Sciatic nerve (tissue), 2 donors: Measurements from ENCODE around the gene ASPDH. TPM values are rescaled to one million over a fixed set of nuclear protein-coding genes. Genes with fewer than 3 reads are reported as not detected.

Source experiments
- ATAC-seq: fragments of 200-7000 bp; cut with Tn5 transposase; one replicate; pipeline ENCODE4 v1.9.1; 2020; ENCODE audit warnings: mild to moderate bottlenecking, moderate library complexity
- DNase-seq: peaks from one replicate; pipeline ENCODE4 v3.0.0-alpha.2; 2020; ENCODE audit warnings: low spot score
- intact Hi-C: fragments of 100-400 bp; cut with DNase I; formaldehyde crosslinking; loops from one replicate; pipeline ENCODE4 v1.14.2; 2022
- total RNA-seq: library from RNA; stranded (reverse); fragmentation: NEBNext Ultra II Directional; extraction: Animal tissue kit (Norgen Biotek cat#: 25700); gene quantifications from one replicate; pipeline ENCODE4 v1.2.1, GENCODE V29; 2021
- donor health status: DM: no; HTN: no; CAD: no.
- donor health status: DM: no; HTN: no; CAD: no.

The ASPDH gene
- total RNA-seq, 1 donor from 2014 or later: not detected

- no peak for DNase-seq
- ATAC-seq: peak; percentile 7
- intact Hi-C loops: no loop called here
Observed at GRCh38 chr19:50501568-50502475, 11.9 kb downstream of the ASPDH start.

GRCh38 chr19:50501186-50501567, 12.5 kb downstream of the ASPDH start:
- no peak for ATAC-seq
- intact Hi-C loops: no loop called here
- no peak for DNase-seq

- intact Hi-C loops: no loop called here
- no peak for ATAC-seq
- no peak for DNase-seq
Observed at GRCh38 chr19:50500753-50501151, 13.0 kb downstream of the ASPDH start.

DNA sequence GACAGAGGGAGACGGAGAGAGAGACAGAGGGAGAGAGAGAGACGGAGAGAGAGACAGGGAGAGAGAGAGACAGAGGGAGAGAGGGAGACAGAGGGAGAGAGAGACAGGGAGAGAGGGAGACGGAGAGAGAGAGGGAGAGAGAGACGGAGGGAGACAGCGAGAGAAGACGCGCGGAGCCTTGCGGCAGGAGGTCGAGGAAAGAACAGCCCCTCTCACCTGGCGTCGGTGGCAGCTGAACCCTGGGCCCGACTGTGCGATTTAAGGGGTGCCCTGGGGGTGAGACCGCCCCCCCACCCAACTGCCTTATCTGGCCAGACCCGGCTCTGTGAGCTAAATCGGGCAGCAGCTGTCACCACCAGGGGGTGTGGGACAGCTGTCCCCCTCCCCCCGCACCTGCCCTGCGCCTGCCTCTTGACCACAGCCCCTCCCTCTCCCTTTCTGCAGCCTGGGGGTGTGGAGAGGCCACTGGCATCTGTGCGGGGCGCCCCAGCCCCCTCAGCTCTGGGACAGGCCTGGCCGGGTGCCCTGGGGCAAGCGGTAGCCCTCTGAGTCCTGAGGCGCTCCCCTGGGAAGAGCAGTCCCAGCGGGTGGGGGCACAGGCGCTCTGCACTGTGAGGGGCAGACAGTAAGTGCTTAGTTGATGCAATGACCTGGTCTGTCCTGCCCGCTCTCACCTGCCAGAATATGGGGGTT, 13.5 kb downstream of the ASPDH start:
- DNase-seq (no peak), ATAC-seq (peak; percentile 13)
- intact Hi-C loops: no loop called here

DNA sequence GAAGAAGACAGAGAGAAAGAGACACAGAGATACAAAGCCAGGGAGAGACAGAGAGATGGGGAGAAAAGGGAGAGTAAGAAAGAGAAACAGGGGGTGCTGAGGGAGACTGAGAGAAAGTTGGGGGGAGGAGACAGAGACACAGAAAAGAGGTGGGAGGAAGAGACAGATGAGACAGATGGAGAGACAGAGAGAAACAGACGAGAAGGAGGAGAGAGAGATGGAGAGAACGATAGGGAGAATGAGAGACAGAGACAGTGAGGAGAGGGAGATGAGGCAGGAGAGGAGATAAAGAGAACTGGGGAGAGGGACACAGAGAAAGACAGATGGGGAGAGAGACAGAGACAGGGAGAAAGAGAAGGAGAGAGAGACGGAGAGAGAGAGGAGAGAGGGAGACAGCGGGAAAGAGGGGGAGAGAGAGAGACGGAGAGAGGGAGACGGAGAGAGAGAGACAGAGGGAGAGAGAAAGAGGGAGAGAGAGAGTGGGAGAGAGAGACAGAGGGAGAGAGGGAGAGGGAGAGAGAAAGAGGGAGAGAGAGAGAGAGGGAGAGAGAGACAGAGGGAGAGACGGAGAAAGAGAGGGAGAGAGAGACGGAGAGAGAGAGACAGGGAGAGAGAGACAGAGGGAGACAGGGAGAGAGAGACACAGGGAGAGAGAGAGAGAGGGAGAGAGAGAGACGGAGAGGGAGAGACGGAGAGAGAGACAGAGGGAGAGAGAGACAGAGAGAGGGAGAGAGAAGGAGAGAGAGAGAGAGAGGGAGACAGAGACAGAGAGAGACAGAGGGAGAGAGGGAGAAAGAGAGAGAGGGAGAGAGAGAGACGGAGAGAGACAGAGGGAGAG, 15.3 kb downstream of the ASPDH start:
- no peak for ATAC-seq
- no peak for DNase-seq
- intact Hi-C loops: no loop called here

GRCh38 chr19:50497022-50497405, 16.7 kb downstream of the ASPDH start:
- peak; percentile 6 for ATAC-seq
- DNase-seq: no peak
- intact Hi-C loops: no loop called here

DNA sequence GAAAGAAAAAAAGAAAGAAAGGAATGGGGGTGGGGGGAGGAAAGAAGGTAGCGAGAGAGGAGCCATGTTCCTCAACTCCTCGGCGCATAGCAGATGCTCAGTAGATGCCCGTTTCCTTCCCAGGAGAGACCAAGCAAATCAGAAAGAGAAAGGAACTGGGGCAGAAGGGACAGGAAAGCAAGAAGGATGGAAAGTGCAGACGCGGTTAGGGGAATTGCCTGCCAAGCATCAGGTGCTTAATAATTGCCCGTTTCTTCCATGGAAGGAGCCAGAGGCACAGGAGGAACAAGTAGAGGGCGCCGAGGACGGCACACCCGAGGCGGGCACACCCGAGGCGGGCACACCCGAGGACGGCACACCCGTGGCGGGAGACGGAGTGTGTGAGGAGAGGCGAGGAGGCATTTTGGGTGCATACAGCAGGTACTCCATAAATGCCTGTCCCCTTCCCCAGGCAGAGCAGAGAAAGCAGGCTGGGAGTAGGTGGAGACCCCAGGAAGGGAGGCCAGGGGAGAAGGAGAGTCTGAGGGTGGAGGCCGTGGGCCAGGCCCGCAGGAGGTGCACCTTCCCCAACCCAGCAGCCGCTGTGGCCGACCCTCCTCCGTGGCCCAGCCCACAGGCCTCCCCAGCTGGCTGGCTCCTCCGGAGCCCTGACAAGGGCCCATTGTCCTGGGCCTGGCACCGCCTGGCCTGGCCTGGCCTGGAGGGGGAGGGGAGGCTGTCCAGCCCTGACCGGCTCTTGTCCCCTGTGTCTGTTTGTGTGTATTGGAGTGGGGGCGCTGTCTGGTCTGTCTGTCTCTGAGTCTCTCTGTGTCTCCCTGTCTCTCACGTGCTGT, 17.3 kb downstream of the ASPDH start:
- intact Hi-C loops: no loop called here
- ATAC-seq (peak; percentile 92), DNase-seq (peak; percentile 78)

DNA sequence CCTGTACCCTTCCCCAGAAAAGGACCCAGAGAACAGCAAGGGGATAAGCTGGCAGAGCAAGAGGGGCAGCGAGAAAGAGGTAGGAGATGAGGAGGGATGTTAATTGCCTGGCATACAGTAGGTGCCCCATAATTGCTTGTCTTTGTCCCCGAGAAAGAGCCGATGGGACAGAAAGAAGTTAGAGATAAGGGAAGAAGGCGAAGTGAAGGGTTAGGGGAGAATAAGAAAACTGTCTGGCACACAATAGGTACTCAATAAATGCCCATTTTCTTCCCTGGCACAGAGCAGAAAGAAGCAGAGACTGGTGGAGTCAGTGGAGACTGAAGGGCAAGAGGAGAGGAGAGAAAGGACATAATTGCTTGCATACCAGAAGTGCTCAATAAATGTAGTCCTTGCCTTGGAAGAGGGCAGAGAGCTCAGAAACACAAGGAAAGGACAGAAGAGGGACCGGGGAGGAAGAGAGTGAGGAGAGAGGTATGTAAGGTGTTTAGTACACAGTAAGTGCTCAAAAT, 18.6 kb downstream of the ASPDH start:
- DNase-seq (no peak), ATAC-seq (no peak)

DNA sequence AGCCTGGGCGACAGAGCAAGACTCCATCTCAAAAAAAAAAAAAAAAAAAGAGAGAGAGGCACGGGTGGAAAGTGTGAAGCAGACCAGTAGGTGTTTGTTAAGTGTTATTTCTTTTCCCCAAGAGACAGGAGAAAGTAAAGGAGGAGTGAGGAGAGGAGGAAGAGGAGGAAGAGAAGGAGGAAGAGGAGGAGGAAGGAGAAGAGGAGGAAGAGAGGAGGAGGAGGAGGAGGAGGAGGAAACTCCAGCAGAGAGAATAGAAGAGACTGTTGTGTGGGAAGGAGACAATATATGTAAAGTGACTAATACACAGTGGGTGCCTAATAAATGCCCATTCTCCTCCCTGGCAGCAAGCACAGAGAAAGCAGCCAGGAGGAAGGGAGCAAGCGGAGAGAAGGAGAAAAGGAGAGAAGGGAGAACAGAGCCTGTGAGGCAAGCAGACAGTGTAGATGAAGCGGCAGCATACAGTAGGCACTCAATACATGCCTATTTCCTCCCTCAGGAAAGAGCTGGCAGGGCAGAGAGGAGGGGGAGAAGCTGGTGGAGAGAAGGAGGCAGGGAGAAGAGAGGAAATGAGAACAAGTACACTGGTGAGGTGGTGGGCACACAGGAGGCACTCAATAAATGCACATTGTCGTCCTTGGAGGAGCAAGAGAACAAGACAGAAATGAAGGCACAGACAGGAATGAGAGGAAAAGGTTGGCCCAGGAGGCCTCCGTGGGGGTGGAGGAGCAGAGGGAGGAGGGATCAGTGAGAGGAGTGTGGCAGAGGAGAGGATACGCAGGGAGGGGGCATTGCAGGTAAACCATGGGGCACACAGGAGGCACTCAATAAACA, 19.3 kb downstream of the ASPDH start:
- intact Hi-C loops: no loop called here
- DNase-seq (no peak), ATAC-seq (no peak)

More for the DNA sequence above, 18.6 kb downstream of the ASPDH start:
- intact Hi-C loops: no loop called here

- DNase-seq (no peak), ATAC-seq (no peak)
- intact Hi-C loops: no loop called here
Observed at GRCh38 chr19:50493171-50493570, 20.5 kb downstream of the ASPDH start.

- ATAC-seq: no peak
- intact Hi-C loops: no loop called here
- no peak for DNase-seq
Observed at GRCh38 chr19:50492303-50493052, 21.2 kb downstream of the ASPDH start.

GRCh38 chr19:50490991-50491472, 22.7 kb downstream of the ASPDH start:
- intact Hi-C loops: no loop called here
- DNase-seq (no peak), ATAC-seq (no peak)

DNA sequence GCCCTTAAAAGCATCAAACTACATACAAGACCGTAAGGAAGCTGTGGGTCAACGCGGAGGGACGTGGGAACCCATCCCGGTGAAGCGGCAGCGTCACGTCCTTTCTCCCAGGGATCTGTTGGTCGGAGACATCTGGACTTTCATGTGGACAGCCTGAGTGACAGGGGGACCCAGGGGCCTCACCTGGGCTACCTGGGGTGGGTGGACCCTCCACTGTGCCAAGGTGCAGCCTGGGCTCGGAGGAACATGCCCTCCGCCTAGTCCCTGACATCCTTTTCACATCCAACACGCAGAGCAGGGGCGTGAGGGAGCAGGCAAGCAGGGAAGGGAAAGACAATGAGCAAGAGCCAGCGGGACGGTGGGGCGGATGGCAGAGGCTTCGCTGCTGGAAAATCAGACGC, 23.3 kb downstream of the ASPDH start:
- ATAC-seq (no peak), DNase-seq (no peak)
- intact Hi-C loops: no loop called here

GRCh38 chr19:50489461-50490011, 24.2 kb downstream of the ASPDH start:
- ATAC-seq (no peak), DNase-seq (no peak)
- intact Hi-C loops: no loop called here

GRCh38 chr19:50488389-50489194, 25.1 kb downstream of the ASPDH start:
- intact Hi-C loops: no loop called here
- DNase-seq: no peak
- no peak for ATAC-seq
